HepG2 (cell line): ENCODE results near the gene ACCSL. TPM values are rescaled to one million over a fixed set of nuclear protein-coding genes. Genes with fewer than 3 reads are reported as not detected.

Experiments used
- AHR ChIP-seq: IDR thresholded peaks from 2 replicates; pipeline ENCODE4 v1.6.1; 2018; ENCODE audit warnings: missing genetic modification reagents, missing compliant biosample characterization
- BHLHE40 ChIP-seq: IDR thresholded peaks from 2 replicates; pipeline ENCODE4 v1.6.1; 2011; ENCODE audit warnings: low read length, improper control_type of control experiment
- CBFB ChIP-seq: sonication (generic); formaldehyde crosslinking; IDR thresholded peaks from 2 replicates; pipeline ENCODE4 v1.4.0; 2020; ENCODE audit warnings: missing genetic modification reagents
- EP300 ChIP-seq, 3 experiments: sonication (generic) in 1 of 3; formaldehyde crosslinking in 1 of 3; IDR thresholded peaks; 2 replicates each; pipeline versions ENCODE4 v1.5.1 to v1.6.1; 2011 to 2020; ENCODE audit warnings: low read depth in 2 of 3, low read length in 2 of 3, borderline replicate concordance in 1 of 3, improper control_type of control experiment in 1 of 3, mild to moderate bottlenecking in 1 of 3, missing genetic modification reagents in 1 of 3, moderate library complexity in 1 of 3
- GATAD1 ChIP-seq: IDR thresholded peaks from 2 replicates; pipeline ENCODE4 v1.6.1; 2016; ENCODE audit warnings: missing genetic modification reagents, missing compliant biosample characterization
- HOXA9 ChIP-seq: sonication (generic); formaldehyde crosslinking; IDR thresholded peaks from 2 replicates; pipeline ENCODE4 v1.8.1; 2022; ENCODE audit warnings: missing genetic modification reagents, mild to moderate bottlenecking, moderate library complexity, borderline replicate concordance
- LCORL ChIP-seq, 2 experiments: fragments of 450-650 bp in 1 of 2; sonication (generic) in 1 of 2; formaldehyde crosslinking in 1 of 2; IDR thresholded peaks; 2 replicates each; pipeline versions ENCODE4 v1.5.0 to v1.6.1; 2017 to 2020; ENCODE audit warnings: antibody characterized with exemption in 1 of 2, missing genetic modification reagents in 1 of 2
- MTA1 ChIP-seq: sonication (generic); formaldehyde crosslinking; IDR thresholded peaks from 2 replicates; pipeline ENCODE4 v1.4.0; 2020; ENCODE audit warnings: missing genetic modification reagents, mild to moderate bottlenecking, borderline replicate concordance
- PBX3 ChIP-seq: sonication (generic); formaldehyde crosslinking; IDR thresholded peaks from 2 replicates; pipeline ENCODE4 v1.8.1; 2023; ENCODE audit warnings: missing genetic modification reagents, inconsistent platforms, borderline replicate concordance
- PHF8 ChIP-seq: sonication (generic); formaldehyde crosslinking; IDR thresholded peaks from 2 replicates; pipeline ENCODE4 v1.5.0; 2020; ENCODE audit warnings: missing genetic modification reagents
- RBFOX2 ChIP-seq: fragments of 200-400 bp; formaldehyde crosslinking; IDR thresholded peaks from 2 replicates; pipeline ENCODE4 v1.6.1; 2017; ENCODE audit warnings: low read depth, mild to moderate bottlenecking, low read length
- RNF2 ChIP-seq: fragments of 450-650 bp; conservative IDR thresholded peaks from 2 replicates; pipeline ENCODE4 v1.6.1; 2016; ENCODE audit warnings: low read depth
- SKI ChIP-seq: fragments of 450-650 bp; IDR thresholded peaks from one replicate; pipeline ENCODE4 v1.6.1; 2018; ENCODE audit warnings: mild to moderate bottlenecking; ENCODE audit not compliant: partially characterized antibody
- SMC3 ChIP-seq: IDR thresholded peaks from 2 replicates; pipeline ENCODE4 v1.6.1; 2011; ENCODE audit warnings: low read length, improper control_type of control experiment
- SRY ChIP-seq: sonication (generic); formaldehyde crosslinking; IDR thresholded peaks from 2 replicates; pipeline ENCODE4 v1.8.0; 2022; ENCODE audit warnings: mild to moderate bottlenecking, missing genetic modification reagents
- ZBTB4 ChIP-seq: sonication (generic); formaldehyde crosslinking; IDR thresholded peaks from 2 replicates; pipeline ENCODE4 v1.4.0; 2020; ENCODE audit warnings: missing genetic modification reagents, mild to moderate bottlenecking, borderline replicate concordance
- ZFP37 ChIP-seq: sonication (generic); formaldehyde crosslinking; IDR thresholded peaks from 2 replicates; pipeline ENCODE4 v1.4.0; 2020; ENCODE audit warnings: missing genetic modification reagents, borderline replicate concordance
- ZFX ChIP-seq: sonication (generic); formaldehyde crosslinking; IDR thresholded peaks from 2 replicates; pipeline ENCODE4 v1.4.0; 2020; ENCODE audit warnings: mild to moderate bottlenecking, low read depth, missing genetic modification reagents, moderate library complexity
- ZNF253 ChIP-seq: sonication (generic); formaldehyde crosslinking; IDR thresholded peaks from 2 replicates; pipeline ENCODE4 v1.8.0; 2022; ENCODE audit warnings: mild to moderate bottlenecking, missing genetic modification reagents, borderline replicate concordance
- ZNF770 ChIP-seq: sonication (generic); formaldehyde crosslinking; IDR thresholded peaks from 2 replicates; pipeline ENCODE4 v1.5.0; 2020; ENCODE audit warnings: mild to moderate bottlenecking, missing genetic modification reagents
- ZNF790 ChIP-seq: sonication (generic); formaldehyde crosslinking; IDR thresholded peaks from 2 replicates; pipeline ENCODE4 v1.8.0; 2022; ENCODE audit warnings: missing genetic modification reagents, mild to moderate bottlenecking, borderline replicate concordance
- ZNF816 ChIP-seq: sonication (generic); formaldehyde crosslinking; IDR thresholded peaks from 2 replicates; pipeline ENCODE4 v1.8.0; 2022; ENCODE audit warnings: missing genetic modification reagents, mild to moderate bottlenecking, borderline replicate concordance
- polyA plus RNA-seq, 8 experiments: library from polyadenylated mRNA; depleted of rRNA in 3 of 8; stranded (reverse) in 7 of 8; unstranded in 1 of 8; fragments of >200 nt; fragmentation: Illumina TruSeq in 4 of 8; extraction: Trizol in 4 of 8; gene quantifications; 2 replicates each; pipeline versions ENCODE4 v1.2.1 to v1.2.3, GENCODE V29; 2011 to 2016; ENCODE audit warnings: low read depth in 4 of 8, missing spikeins in 1 of 8, mixed read lengths in 1 of 8; ENCODE audit not compliant: insufficient read depth in 1 of 8
- total RNA-seq, 5 experiments: library from RNA; depleted of rRNA; stranded (reverse); fragments of >200 nt; fragmentation: Illumina TruSeq; extraction: Trizol; gene quantifications; 2 replicates each; pipeline ENCODE4 v1.2.3, GENCODE V29; 2016; ENCODE audit warnings: low read depth in 1 of 5

The ACCSL gene
- total and polyA plus RNA-seq, 2 of the 13 experiments (the other 11 are each of a cell fraction or from before 2014, with no cell fraction given), result not detected

- TF ChIP-seq ZNF770 (CRISPR knock-in tag), result peak; percentile 89
- no peak for TF ChIP-seq ZBTB4 (CRISPR knock-in tag)
- TF ChIP-seq ZFP37, result no peak
- no peak for TF ChIP-seq ZNF253 (CRISPR knock-in tag)
- TF ChIP-seq PBX3, result no peak
- no peak for TF ChIP-seq LCORL (IDR thresholded peaks at IDR 0.05)
- TF ChIP-seq LCORL (CRISPR knock-in tag; IDR thresholded peaks at IDR 0.05), result no peak
- peak; percentile 62; the same call in 1 of the 2 replicates for TF ChIP-seq RNF2
- no peak for TF ChIP-seq SMC3
- TF ChIP-seq GATAD1 (CRISPR knock-in tag), result peak; percentile 46; the same call in 1 of the 2 replicates
- TF ChIP-seq EP300 (IDR thresholded peaks at IDR 0.05; ENCODE audit: low read depth in 2 of 2, low read length in 2 of 2), result no peak
- TF ChIP-seq EP300 (CRISPR knock-in tag; IDR thresholded peaks at IDR 0.05; ENCODE audit: borderline replicate concordance), result no peak
- 0 out of 2 replicates have a peak, but pooled peaks have one; percentile 40 for TF ChIP-seq CBFB (CRISPR knock-in tag)
- peak; percentile 92 for TF ChIP-seq PHF8 (CRISPR knock-in tag)
- peak; percentile 86 for TF ChIP-seq RBFOX2
- TF ChIP-seq ZFX (CRISPR knock-in tag), result peak; percentile 95
- peak; percentile 32 for TF ChIP-seq SKI
- 0 out of 2 replicates have a peak, but pooled peaks have one; percentile 48 for TF ChIP-seq ZNF816 (CRISPR knock-in tag)
- 0 out of 2 replicates have a peak, but pooled peaks have one; percentile 55 for TF ChIP-seq ZNF790 (CRISPR knock-in tag)
- TF ChIP-seq MTA1 (CRISPR knock-in tag), result no peak
- TF ChIP-seq AHR (CRISPR knock-in tag), result 0 out of 2 replicates have a peak, but pooled peaks have one; percentile 39
- TF ChIP-seq HOXA9 (CRISPR knock-in tag), result no peak
- peak; percentile 75 for TF ChIP-seq SRY (CRISPR knock-in tag)
- TF ChIP-seq BHLHE40, result 0 out of 2 replicates have a peak, but pooled peaks have one; percentile 4
These were observed 48.0 kb downstream of the ACCSL start, which contains the start of gene EXT2 (continued) for GRCh38 chr11:44095506-44096359.
